Activated T-cell treated with anti-CD3 and anti-CD28 coated beads for 1 hour (primary cell): ENCODE measurements around the gene HSPA12A.
"Not testable (repeated sequence)": the region's sequence is repeated elsewhere in the genome, so short reads cannot be mapped to it uniquely, and the experiment has no call there.

Source experiments
- DNase-seq: peaks from one replicate; pipeline ENCODE4 v3.0.0-alpha.2; 2020; ENCODE audit warnings: low read depth

Gene HSPA12A

GRCh38 chr10:116715341-116715740 is 27.0 kb downstream of the HSPA12A start:
- no peak for DNase-seq

GRCh38 chr10:116713846-116714245 is 28.5 kb downstream of the HSPA12A start:
- DNase-seq, result no peak

- no peak for DNase-seq
Measured at GRCh38 chr10:116712989-116713543, 29.3 kb downstream of the HSPA12A start.

- DNase-seq, result no peak
Measured at GRCh38 chr10:116712519-116712918, 29.8 kb downstream of the HSPA12A start.

GRCh38 chr10:116711803-116712202 is 30.6 kb downstream of the HSPA12A start:
- not testable (repeated sequence) for DNase-seq

GRCh38 chr10:116710076-116710475 is 32.3 kb downstream of the HSPA12A start:
- no peak for DNase-seq

- no peak for DNase-seq
Measured at GRCh38 chr10:116708877-116709276, 33.5 kb downstream of the HSPA12A start.

GRCh38 chr10:116708391-116708821 is 34.0 kb downstream of the HSPA12A start:
- DNase-seq, result no peak

- no peak for DNase-seq
Measured at GRCh38 chr10:116707981-116708380, 34.4 kb downstream of the HSPA12A start.

- no peak for DNase-seq
Measured at GRCh38 chr10:116706281-116706680, 36.1 kb downstream of the HSPA12A start.

GRCh38 chr10:116705498-116705897 is 36.9 kb downstream of the HSPA12A start:
- no peak for DNase-seq

- DNase-seq, result no peak
Measured at GRCh38 chr10:116704926-116705325, 37.4 kb downstream of the HSPA12A start.

GRCh38 chr10:116702165-116702564 is 40.2 kb downstream of the HSPA12A start:
- DNase-seq, result no peak

- DNase-seq, result no peak
Measured at GRCh38 chr10:116699471-116700150, 42.8 kb downstream of the HSPA12A start.

- no peak for DNase-seq
Measured at GRCh38 chr10:116699049-116699448, 43.3 kb downstream of the HSPA12A start.

- no peak for DNase-seq
Measured at GRCh38 chr10:116698364-116698763, 44.0 kb downstream of the HSPA12A start.

GRCh38 chr10:116697816-116698215 is 44.5 kb downstream of the HSPA12A start:
- DNase-seq, result no peak

GRCh38 chr10:116696919-116697318 is 45.4 kb downstream of the HSPA12A start:
- DNase-seq, result no peak

GRCh38 chr10:116694927-116695268 is 47.5 kb downstream of the HSPA12A start:
- no peak for DNase-seq

- DNase-seq, result no peak
Measured at GRCh38 chr10:116694243-116694926, 48.0 kb downstream of the HSPA12A start.

GRCh38 chr10:116692225-116692624 is 50.1 kb downstream of the HSPA12A start:
- DNase-seq, result no peak

- no peak for DNase-seq
Measured at GRCh38 chr10:116691635-116692034, 50.7 kb downstream of the HSPA12A start.
